Measurements from ENCODE around the gene TXK.

- TF ChIP-seq CTCF (tag by site-specific recombination; IDR thresholded peaks at IDR 0.05): no peak
- TF ChIP-seq ZNF175 (tag by site-specific recombination; IDR thresholded peaks at IDR 0.05): no peak
- TF ChIP-seq ATF2 (tag by site-specific recombination; IDR thresholded peaks at IDR 0.05; ENCODE audit: low read depth): no peak
- no peak for TF ChIP-seq ZNF639 (tag by site-specific recombination; IDR thresholded peaks at IDR 0.05)
- TF ChIP-seq ZNF707 (tag by site-specific recombination; IDR thresholded peaks at IDR 0.05): no peak
- TF ChIP-seq HOXA7 (CRISPR knock-in tag; IDR thresholded peaks at IDR 0.05; ENCODE audit: borderline replicate concordance): no peak
- no peak for TF ChIP-seq ZNF362 (tag by site-specific recombination; IDR thresholded peaks at IDR 0.05)
- TF ChIP-seq ZNF157 (tag by site-specific recombination; IDR thresholded peaks at IDR 0.05): no peak
- no peak for TF ChIP-seq TCF7L2 (IDR thresholded peaks at IDR 0.05; ENCODE audit: borderline replicate concordance, low read depth, low read length)
- TF ChIP-seq ZNF692 (tag by site-specific recombination; IDR thresholded peaks at IDR 0.05): no peak
- no peak for TF ChIP-seq REST (tag by site-specific recombination; IDR thresholded peaks at IDR 0.05)
- no peak for TF ChIP-seq ZNF560 (tag by site-specific recombination; IDR thresholded peaks at IDR 0.05; ENCODE audit: borderline replicate concordance)
- no peak for TF ChIP-seq ZNF571 (tag by site-specific recombination; IDR thresholded peaks at IDR 0.05)
These were observed 18.2 kb upstream of the TXK start for GRCh38 chr4:48152259-48152658.

Data from HEK293 (cell line).